Stimulated activated CD4-positive, alpha-beta T cell treated with anti-CD3 and anti-CD28 coated beads, Interleukin-15, amount 100 ng/mL, for 1 hour (primary cell): ENCODE results near the gene USP15.

Source experiments
- DNase-seq, 2 donors: peaks; one replicate each; pipeline ENCODE4 v3.0.0-alpha.2; 2020; ENCODE audit warnings: low read depth in 1 of 2, low spot score in 1 of 2

The USP15 gene

GRCh38 chr12:62279961-62280360 lies 19.8 kb downstream of the USP15 start:
- no peak for DNase-seq

- no peak for DNase-seq
Measured at GRCh38 chr12:62282057-62282774, 22.0 kb downstream of the USP15 start.

GRCh38 chr12:62284749-62285148 lies 24.5 kb downstream of the USP15 start:
- no peak for DNase-seq

- no peak for DNase-seq
Measured at GRCh38 chr12:62285284-62285683, 25.1 kb downstream of the USP15 start.

GRCh38 chr12:62288328-62288727 lies 28.1 kb downstream of the USP15 start:
- DNase-seq, result no peak

GRCh38 chr12:62290846-62291245 lies 30.6 kb downstream of the USP15 start:
- no peak for DNase-seq

- DNase-seq, result no peak
Measured at GRCh38 chr12:62291864-62292760, 31.9 kb downstream of the USP15 start.

- DNase-seq, result no peak
Measured at GRCh38 chr12:62292761-62293344, 32.6 kb downstream of the USP15 start.

GRCh38 chr12:62294378-62294777 lies 34.2 kb downstream of the USP15 start:
- no peak for DNase-seq

- DNase-seq, result no peak
Measured at GRCh38 chr12:62296001-62296400, 35.8 kb downstream of the USP15 start.

- DNase-seq, result no peak
Measured at GRCh38 chr12:62297321-62297720, 37.1 kb downstream of the USP15 start.

GRCh38 chr12:62299617-62300016 lies 39.4 kb downstream of the USP15 start:
- DNase-seq, result no peak

GRCh38 chr12:62301080-62301798 lies 41.0 kb downstream of the USP15 start:
- no peak for DNase-seq

GRCh38 chr12:62301799-62302133 lies 41.6 kb downstream of the USP15 start:
- DNase-seq, result no peak

GRCh38 chr12:62304560-62304959 lies 44.4 kb downstream of the USP15 start:
- DNase-seq, result no peak

- DNase-seq, result no peak
Measured at GRCh38 chr12:62305778-62306177, 45.6 kb downstream of the USP15 start.

GRCh38 chr12:62306569-62307530 lies 46.6 kb downstream of the USP15 start:
- no peak for DNase-seq

- no peak for DNase-seq
Measured at GRCh38 chr12:62308201-62308600, 48.0 kb downstream of the USP15 start.

- DNase-seq, result no peak
Measured at GRCh38 chr12:62313727-62314380, 53.6 kb downstream of the USP15 start.

GRCh38 chr12:62317017-62317416 lies 56.8 kb downstream of the USP15 start:
- DNase-seq, result no peak
